ENCODE data around the gene BMAL1. TPM values are rescaled to one million over a fixed set of nuclear protein-coding genes. Genes with fewer than 3 reads are reported as not detected.
A peak's percentile ranks its signal among the peaks of the same experiment; 100 is the strongest.

Gene BMAL1
- polyA plus RNA-seq, 1 experiment: 12.5 TPM

DNA sequence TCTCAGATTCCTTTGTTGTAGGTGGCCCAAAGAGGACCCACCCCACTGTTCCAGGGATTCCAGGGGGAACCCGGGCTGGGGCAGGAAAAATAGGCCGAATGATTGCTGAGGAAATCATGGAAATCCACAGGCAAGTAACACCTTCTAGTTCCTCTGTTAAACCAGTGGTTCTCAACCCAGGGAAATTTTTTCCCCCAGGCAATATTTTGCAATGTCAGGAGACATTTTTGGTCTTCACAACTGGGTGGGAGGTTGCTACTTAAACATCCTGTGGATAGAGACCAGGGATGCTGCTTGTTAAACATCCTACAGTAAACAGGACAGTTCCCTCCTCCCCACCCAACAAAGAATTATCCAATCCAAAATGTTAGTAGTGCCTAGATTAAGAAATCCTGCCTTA lies 100.7 kb downstream of the BMAL1 start:
- Histone ChIP-seq H3K4me3 (ENCODE audit: low read depth, low read length) (no peak overlapping the region), H3K27ac (ENCODE audit: low read depth, low read length) (no peak overlapping the region), H3K27me3 (ENCODE audit: control insufficient read depth, insufficient read depth, low read length) (no peaks in the 10 kb centered on the region), H3K9me3 (ENCODE audit: control insufficient read depth, insufficient read depth, low read length) (no peaks in the 10 kb centered on the region)
- DNase-seq (ENCODE audit: low read depth, low spot score): no peak
- ChIA-PET CTCF (interaction anchor here (0.7 to 0.9 kb wide), 2 partner anchors 35 to 168 kb away, joined by 3 read pairs; no protein-coding TSS in a partner anchor), POLR2A (interaction anchor here (0.7 kb wide), 1 partner anchor 8 kb away, joined by 3 read pairs; no protein-coding TSS in a partner anchor)
- TF ChIP-seq, protein P1, sequence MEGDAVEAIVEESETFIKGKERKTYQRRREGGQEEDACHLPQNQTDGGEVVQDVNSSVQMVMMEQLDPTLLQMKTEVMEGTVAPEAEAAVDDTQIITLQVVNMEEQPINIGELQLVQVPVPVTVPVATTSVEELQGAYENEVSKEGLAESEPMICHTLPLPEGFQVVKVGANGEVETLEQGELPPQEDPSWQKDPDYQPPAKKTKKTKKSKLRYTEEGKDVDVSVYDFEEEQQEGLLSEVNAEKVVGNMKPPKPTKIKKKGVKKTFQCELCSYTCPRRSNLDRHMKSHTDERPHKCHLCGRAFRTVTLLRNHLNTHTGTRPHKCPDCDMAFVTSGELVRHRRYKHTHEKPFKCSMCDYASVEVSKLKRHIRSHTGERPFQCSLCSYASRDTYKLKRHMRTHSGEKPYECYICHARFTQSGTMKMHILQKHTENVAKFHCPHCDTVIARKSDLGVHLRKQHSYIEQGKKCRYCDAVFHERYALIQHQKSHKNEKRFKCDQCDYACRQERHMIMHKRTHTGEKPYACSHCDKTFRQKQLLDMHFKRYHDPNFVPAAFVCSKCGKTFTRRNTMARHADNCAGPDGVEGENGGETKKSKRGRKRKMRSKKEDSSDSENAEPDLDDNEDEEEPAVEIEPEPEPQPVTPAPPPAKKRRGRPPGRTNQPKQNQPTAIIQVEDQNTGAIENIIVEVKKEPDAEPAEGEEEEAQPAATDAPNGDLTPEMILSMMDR (IDR thresholded peaks at IDR 0.05; ENCODE audit: low read depth, low read length): no peak

DNA sequence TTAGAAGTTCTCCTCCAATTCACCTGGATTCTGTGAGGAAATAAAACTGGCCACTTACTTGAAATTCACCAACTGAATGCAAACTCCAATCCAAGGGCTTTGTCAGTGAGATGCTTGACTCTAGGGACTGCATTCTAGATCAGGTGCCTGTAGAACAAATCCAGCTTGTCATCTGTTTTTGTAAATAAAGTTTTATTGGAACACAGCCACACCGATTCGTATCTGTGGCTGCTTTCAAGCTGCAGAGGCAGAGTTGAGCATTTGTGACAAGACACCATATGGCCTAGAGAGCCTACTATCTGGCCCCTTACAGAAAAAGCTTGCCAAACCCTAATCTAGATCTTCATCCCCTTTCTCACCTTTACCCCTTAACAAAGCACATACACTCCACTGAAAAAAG lies 103.1 kb downstream of the BMAL1 start:
- no peak overlapping the region for H3K27ac ChIP-seq (ENCODE audit: low read depth, low read length)
- TF ChIP-seq, protein P1 (IDR thresholded peaks at IDR 0.05; ENCODE audit: low read depth, low read length): no peak
- H3K27me3 ChIP-seq (ENCODE audit: control insufficient read depth, insufficient read depth, low read length): no peaks in the 10 kb centered on the region
- ChIA-PET CTCF (interaction anchor here (1.2 to 6.0 kb wide), 3 partner anchors 26 to 416 kb away, joined by 5 to 35 read pairs (median 26); no protein-coding TSS in a partner anchor), POLR2A (no interaction called here)
- H3K9me3 ChIP-seq (ENCODE audit: control insufficient read depth, insufficient read depth, low read length): no peaks in the 10 kb centered on the region
- DNase-seq (ENCODE audit: low read depth, low spot score): no peak
- no peak overlapping the region for H3K4me3 ChIP-seq (ENCODE audit: low read depth, low read length)

DNA sequence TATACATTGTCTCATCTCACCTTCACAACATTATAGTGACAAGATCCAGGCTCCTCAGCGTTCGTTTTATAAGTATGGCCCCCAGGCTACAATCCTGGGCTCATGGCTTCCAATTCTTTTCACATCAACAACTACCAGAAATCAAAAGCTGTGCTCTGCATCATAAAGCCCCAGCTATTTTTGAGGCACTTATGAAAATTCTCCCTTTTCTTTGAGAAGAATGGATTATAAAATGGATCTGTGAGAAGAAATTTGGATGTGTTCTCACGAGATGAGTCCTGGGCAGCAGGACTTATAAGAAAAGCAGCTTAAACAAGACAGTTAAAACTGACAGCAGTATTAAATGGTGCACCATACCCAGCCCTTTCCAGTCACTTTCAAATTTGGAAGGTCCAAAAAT lies 105.2 kb downstream of the BMAL1 start:
- DNase-seq (ENCODE audit: low read depth, low spot score): no peak
- Histone ChIP-seq H3K27me3 (ENCODE audit: control insufficient read depth, insufficient read depth, low read length) (no peaks in the 10 kb centered on the region), H3K9me3 (ENCODE audit: control insufficient read depth, insufficient read depth, low read length) (no peaks in the 10 kb centered on the region), H3K27ac (ENCODE audit: low read depth, low read length) (no peak overlapping the region), H3K4me3 (ENCODE audit: low read depth, low read length) (no peak overlapping the region)
- POLR2A ChIA-PET: interaction anchor here (0.5 kb wide), 1 partner anchor 167 kb away, joined by 3 read pairs; no protein-coding TSS in a partner anchor
- CTCF ChIA-PET: interaction anchor here (0.5 to 6.8 kb wide), 10 partner anchors 9 to 1051 kb away, joined by 3 to 121 read pairs (median 6); no protein-coding TSS in a partner anchor
- TF ChIP-seq, protein P1 (IDR thresholded peaks at IDR 0.05; ENCODE audit: low read depth, low read length): no peak

DNA sequence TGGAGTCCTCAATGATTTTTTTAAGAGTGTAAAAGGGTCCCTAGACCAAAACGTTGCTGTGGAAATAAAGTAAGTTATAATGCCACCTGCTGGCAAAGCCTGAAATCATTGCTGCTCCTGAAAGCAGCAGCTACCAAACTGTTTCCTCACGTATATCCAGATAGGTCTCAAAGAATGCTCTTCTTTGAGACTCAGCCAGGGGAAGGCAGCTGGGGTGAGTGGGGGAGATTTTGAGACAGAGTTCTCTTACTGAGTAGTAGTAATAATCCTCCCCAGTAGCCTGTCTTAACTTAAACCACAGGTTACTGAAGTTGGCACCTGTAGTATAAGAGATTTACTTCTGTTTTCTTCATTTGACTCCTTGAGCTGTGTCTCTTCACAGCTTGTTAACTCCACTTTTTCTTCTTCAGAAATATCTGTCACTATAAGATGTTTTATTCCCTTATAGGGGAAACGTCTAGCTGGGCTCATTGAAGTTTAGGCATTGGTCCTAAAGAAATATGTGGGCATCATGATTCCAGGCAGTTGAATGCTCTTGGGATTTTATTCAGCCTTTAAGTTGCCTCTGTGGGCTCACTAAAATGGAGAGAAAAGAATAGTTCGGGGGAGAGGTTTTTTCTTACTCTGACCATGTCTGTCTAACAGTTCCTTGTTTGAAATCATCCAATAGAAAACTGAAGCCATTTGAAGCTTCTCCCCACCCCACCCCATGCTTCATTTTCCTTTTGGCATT lies 107.5 kb downstream of the BMAL1 start:
- Histone ChIP-seq H3K9me3 (ENCODE audit: control insufficient read depth, insufficient read depth, low read length) (no peaks in the 10 kb centered on the region), H3K27ac (ENCODE audit: low read depth, low read length) (no peak overlapping the region), H3K4me3 (ENCODE audit: low read depth, low read length) (no peak overlapping the region), H3K27me3 (ENCODE audit: control insufficient read depth, insufficient read depth, low read length) (no peaks in the 10 kb centered on the region)
- POLR2A ChIA-PET: no interaction called here
- peak; percentile 41 for DNase-seq (ENCODE audit: low read depth, low spot score)
- CTCF ChIA-PET: interaction anchor here (0.8 to 6.8 kb wide), 29 partner anchors 9 to 443 kb away, joined by 3 to 121 read pairs (median 6); partner anchors contain the start of gene BTBD10
- TF ChIP-seq, protein P1 (IDR thresholded peaks at IDR 0.05; ENCODE audit: low read depth, low read length): peak; percentile 78

DNA sequence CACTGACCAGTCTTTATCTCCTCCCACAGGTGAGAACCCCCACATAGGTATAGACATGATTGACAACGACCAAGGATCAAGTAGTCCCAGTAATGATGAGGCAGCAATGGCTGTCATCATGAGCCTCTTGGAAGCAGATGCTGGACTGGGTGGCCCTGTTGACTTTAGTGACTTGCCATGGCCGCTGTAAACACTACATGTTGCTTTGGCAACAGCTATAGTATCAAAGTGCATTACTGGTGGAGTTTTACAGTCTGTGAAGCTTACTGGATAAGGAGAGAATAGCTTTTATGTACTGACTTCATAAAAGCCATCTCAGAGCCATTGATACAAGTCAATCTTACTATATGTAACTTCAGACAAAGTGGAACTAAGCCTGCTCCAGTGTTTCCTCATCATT lies 109.0 kb downstream of the BMAL1 start:
- ChIA-PET CTCF (interaction anchor here (1.0 to 6.8 kb wide), 13 partner anchors 12 to 422 kb away, joined by 3 to 121 read pairs (median 9); partner anchors contain the start of gene BTBD10), POLR2A (no interaction called here)
- TF ChIP-seq, protein P1 (IDR thresholded peaks at IDR 0.05; ENCODE audit: low read depth, low read length): no peak

More for the DNA sequence above, 109.0 kb downstream of the BMAL1 start:
- Histone ChIP-seq H3K27ac (ENCODE audit: low read depth, low read length) (no peak overlapping the region), H3K27me3 (ENCODE audit: control insufficient read depth, insufficient read depth, low read length) (no peaks in the 10 kb centered on the region), H3K9me3 (ENCODE audit: control insufficient read depth, insufficient read depth, low read length) (no peaks in the 10 kb centered on the region), H3K4me3 (ENCODE audit: low read depth, low read length) (no peak overlapping the region)
- DNase-seq (ENCODE audit: low read depth, low spot score): no peak
